ENCODE data around the gene ATRIP.
A peak's percentile ranks its signal among the peaks of the same experiment; 100 is the strongest.

Gene ATRIP

GRCh38 chr3:48486952-48487351, 40.4 kb downstream of the ATRIP start:
- TF ChIP-seq ZFX (IDR thresholded peaks at IDR 0.05; ENCODE audit: borderline replicate concordance) = no peak
- no peak for TF ChIP-seq CTCF (IDR thresholded peaks at IDR 0.05)

DNA sequence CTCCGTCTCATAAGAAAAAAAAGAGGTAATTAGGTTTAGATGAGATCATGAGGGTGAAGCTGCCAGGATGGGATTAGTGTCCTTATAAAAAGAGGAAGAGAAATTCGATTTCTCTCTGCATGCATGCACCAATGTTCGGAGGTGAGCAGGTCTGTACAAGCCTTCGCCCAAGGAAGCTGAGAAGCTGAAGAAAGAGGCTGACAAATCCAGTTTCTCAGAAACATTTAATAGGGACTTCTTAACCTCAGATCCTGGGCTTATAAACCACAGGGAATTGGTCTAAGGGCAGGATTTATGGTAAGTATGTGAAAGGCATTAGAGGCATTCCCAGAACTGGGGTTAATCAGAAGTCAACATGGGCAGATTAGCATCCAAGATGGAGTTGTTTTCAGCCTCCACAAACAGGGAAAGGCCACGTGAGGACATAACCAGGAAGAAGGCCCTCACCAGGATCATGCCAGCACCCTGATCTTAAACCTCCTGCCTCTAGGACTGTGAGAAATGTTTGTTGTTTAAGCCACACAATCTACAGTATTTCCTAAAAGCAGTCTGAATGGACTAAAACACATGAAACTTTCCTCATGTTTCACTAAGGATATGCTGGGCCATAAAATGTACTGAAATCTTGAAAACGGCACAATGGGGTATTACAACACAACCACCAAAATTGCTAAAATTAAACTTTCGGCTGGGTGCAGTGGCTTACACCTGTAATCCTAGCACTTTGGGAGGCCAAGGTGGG, 46.1 kb downstream of the ATRIP start:
- no peak for TF ChIP-seq ZFX (IDR thresholded peaks at IDR 0.05; ENCODE audit: borderline replicate concordance)
- TF ChIP-seq CTCF (IDR thresholded peaks at IDR 0.05) = no peak
- no peak overlapping the region for H3K27ac ChIP-seq

More at GRCh38 chr3:48486952-48487351, 40.4 kb downstream of the ATRIP start:
- no peak overlapping the region for H3K27ac ChIP-seq

DNA sequence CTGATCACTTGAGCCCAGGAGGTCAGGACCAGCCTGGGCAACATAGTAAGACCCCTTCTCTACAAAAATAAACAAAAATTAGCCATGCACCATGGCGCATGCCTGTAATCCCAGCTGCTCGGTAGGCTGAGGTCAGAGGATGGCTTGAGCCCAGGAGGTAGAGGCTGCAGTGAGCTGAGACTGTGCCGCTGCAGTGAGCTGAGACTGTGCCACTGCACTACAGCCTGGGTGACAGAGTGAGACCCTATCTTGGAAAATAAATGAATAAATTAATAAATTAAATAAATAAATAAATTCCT, 46.6 kb downstream of the ATRIP start:
- H3K27ac ChIP-seq = no peak overlapping the region
- TF ChIP-seq CTCF (IDR thresholded peaks at IDR 0.05) = no peak
- TF ChIP-seq ZFX (IDR thresholded peaks at IDR 0.05; ENCODE audit: borderline replicate concordance) = no peak

GRCh38 chr3:48500656-48501055, 54.1 kb downstream of the ATRIP start:
- TF ChIP-seq CTCF (IDR thresholded peaks at IDR 0.05) = no peak
- no peak for TF ChIP-seq ZFX (IDR thresholded peaks at IDR 0.05; ENCODE audit: borderline replicate concordance)
- H3K27ac ChIP-seq = no peak overlapping the region

GRCh38 chr3:48501196-48501595, 54.7 kb downstream of the ATRIP start:
- H3K27ac ChIP-seq = no peak overlapping the region

DNA sequence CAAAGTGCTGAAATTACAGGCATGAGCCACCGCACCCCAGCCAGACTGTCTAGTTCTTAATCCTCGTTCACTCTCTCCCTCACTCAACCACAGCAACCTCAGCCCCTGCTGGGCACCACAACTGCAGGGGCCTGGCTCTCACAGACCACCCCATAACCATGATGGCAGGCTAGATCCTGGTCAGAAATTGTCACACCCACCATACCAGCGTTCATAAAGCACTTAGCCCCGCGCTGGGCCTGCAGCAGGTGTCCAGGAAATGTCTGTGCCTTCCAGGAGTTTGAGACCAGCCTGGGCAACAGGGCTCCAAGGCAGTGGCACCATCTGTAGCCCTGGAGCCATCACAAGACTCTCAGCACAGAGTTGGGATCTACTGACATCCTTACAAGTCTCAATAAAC, 55.6 kb downstream of the ATRIP start:
- TF ChIP-seq ZFX (IDR thresholded peaks at IDR 0.05; ENCODE audit: borderline replicate concordance) = no peak
- no peak for TF ChIP-seq CTCF (IDR thresholded peaks at IDR 0.05)
- H3K27ac ChIP-seq = peak overlapping the region; percentile 78

More at GRCh38 chr3:48501196-48501595, 54.7 kb downstream of the ATRIP start:
- TF ChIP-seq ZFX (IDR thresholded peaks at IDR 0.05; ENCODE audit: borderline replicate concordance) (no peak), CTCF (IDR thresholded peaks at IDR 0.05) (no peak)

DNA sequence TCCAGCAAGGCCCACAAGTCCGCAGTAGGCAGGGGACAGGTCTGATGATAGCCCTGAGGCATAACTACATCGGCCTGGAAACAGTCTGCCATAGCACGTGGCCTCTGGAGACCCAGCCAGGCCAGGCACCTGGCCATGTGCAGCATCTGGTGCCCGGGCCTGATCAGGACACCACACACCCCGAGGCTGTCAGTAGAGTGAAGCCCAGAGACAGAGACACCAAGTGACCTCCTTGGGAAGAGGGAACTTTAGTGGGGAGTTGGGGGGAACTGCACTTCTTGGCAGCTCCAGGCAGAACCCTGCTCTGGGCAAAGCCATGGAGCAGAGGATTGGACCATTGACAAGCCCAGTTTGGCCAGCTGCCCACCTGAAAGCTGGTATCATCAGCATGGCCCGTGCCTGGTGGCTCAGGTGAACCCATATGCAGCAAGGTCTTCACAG, 56.2 kb downstream of the ATRIP start:
- no peak for TF ChIP-seq CTCF (IDR thresholded peaks at IDR 0.05)
- H3K27ac ChIP-seq = peak overlapping the region; percentile 78

Data from 22Rv1 (cell line).